Fibroblast of skin of left biceps (primary cell): ENCODE measurements around the gene DNAAF8.

Source experiments
- DNase-seq, 2 experiments: peaks; one replicate each; pipeline ENCODE4 v3.0.0-alpha.2; 2013; ENCODE audit warnings: low read depth in 2 of 2

Gene DNAAF8

DNA sequence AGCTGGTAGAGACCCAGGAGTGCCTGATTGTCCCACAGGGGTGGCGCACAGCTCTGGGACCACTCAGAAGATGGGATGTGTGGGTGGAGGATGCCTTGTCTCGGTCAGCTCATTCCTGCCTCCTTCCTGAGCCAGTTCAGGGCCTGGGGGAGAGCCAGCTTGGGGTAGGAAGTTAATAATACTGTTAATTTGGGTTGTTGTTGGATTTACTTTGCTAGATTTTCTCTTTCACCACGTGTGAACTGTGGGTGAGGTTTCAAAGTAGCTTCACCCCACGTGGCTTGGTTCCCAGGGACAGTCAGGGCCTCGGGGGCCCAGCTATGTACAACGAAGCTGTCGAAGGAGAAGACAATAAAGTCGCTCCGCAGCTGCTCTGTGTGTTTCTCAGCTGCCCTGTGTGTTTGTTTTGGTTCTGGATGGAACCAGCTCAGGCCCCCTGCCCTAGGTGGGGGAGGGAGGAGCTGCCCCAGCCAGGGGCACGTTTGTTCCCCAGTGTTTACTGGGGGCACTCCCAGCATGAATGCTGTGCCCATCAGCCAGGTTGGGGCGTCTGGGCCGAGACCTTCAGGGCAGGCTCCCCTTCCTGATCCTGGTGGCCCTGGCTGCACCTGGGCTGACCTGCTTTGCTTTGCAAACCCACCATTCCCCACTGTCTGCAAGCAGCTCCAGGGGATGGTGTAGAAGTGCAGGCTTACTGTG is 38.7 kb upstream of the DNAAF8 start:
- no peak for DNase-seq

DNA sequence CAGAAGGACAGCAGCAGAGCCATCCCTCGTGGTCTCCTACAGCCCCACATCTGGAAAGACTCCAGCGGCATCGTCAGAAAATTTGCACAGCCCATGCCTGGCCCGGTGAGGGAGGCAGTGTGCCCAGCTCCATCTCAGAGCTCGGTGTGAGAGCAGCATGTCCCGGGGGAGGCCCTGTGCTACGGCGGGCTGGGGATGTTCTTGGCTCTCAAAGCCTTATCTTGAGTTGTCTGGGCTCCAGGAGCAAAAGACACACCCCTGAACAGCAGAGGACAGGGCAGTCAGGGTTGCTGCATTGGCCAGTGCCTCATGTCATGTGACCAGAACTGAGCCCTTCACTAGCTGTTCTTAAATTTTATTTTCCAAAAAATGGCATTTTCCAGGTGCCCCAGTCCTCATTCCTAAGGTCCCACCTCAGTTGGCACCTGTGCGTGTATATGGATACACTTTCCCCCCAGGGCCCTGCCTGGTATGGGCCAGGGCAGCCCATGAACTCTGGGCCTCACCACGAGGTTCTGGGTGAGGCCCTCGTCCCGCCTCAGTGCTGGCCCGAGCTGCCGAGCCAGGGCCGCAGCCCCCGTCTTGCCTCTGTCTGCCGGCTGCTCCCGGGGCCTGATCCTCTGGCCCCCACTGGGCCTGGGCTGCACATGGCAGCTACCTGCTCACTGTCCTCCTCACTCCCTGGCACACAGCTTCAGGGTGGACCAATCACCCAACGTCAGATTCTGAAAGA is 38.0 kb upstream of the DNAAF8 start:
- DNase-seq = no peak

DNA sequence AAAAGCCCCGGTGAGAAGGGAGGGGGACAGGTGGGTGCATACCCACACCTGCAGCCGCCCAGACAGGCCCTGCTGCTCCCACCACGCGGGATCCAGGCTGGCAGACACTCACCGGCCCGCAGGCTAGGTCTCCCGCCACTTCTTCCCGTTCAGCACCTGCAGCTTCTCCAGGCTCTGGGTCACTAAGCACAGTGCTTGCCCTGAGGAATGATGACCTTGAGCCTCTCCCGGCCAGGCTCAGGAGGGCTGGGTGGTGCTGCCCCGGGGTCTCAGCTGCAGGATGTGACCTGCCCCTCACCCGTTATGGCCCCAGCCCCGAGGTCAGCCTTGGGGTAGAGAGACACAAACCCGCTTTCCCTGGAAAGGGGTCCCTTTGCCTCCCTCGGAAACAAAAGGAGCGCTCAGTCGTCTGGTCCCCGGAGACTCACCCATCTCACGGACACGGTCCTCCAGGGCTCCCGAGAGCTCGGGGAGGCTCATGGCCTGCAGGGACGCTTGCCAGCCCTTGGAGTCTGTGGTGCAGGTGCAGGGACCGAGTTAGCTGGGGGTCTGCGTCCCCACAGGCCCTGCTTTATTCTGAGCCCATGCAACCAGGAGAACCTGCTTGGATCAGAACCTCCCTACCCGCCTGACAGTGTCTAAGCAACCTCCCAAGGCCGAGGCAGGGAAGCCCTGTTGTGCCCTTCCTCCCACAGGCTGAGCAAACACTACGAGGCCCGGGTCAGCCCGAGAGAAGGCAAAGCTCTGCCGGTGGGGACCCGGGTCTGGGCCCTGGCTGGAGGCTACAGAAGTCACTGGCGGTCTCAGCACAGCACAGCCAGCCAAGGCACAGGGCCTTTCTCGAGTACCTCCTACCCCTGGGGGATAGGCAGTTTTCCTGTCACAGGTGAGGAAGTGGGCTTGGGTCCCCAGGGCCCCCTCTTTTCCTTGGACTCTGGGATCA is 37.2 kb upstream of the DNAAF8 start:
- DNase-seq = no peak

DNA sequence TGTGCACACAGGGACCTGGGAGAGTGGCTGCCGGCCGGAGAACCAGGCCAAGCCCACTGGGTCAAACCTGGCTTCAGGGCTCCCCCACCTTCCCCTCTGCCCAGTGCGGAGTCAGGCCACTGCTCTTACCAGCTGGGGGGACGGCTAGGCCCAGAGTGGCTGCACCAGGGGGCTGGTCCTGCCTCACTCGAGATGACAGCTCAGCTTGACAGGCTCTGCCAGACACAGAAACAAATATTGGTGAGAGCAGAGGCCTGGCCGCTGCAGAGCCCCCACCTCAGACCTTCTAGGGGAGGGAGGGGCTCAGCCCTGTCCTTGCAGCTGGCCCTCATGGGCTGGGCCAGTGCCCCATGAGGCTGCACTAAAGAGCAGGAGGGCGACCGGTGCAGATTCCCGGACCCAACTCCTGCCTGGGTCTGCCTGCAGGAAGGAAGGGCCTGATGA is 36.5 kb upstream of the DNAAF8 start:
- DNase-seq = no peak

DNA sequence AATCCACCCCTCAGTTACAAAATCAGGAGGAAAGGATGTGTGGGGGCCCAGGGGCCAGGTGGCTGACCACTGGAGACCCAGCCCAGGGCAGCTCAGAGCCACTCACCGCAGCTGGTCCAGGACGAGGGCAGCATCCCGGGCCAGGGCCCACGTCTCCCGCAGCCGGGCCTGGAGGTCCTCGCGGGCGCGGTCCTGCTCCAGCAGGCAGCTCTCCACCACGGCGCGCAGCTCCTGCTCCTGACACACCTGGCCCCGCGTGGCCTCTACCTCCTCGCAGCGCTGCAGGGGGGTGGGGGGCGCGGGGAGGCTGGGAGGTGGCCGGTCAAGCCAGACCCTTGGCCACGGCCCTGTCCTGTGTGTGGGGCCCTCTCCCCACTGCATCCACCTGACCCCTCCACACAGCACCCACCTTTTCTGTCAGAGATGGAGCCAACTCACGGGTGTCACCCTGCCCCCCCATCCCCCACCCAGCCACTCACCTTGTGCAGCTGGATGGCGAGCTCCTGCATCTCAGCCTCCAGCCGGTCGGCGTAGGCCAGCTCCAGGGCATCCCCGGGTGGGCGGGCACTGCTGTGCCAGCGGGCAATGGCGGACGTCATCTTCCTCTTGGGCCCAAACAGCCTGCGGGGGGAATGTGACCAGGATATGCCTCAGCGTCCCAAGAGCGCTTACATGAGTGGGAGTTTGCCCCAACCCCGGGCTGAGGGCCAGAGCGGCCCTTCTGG is 35.9 kb upstream of the DNAAF8 start:
- no peak for DNase-seq

DNA sequence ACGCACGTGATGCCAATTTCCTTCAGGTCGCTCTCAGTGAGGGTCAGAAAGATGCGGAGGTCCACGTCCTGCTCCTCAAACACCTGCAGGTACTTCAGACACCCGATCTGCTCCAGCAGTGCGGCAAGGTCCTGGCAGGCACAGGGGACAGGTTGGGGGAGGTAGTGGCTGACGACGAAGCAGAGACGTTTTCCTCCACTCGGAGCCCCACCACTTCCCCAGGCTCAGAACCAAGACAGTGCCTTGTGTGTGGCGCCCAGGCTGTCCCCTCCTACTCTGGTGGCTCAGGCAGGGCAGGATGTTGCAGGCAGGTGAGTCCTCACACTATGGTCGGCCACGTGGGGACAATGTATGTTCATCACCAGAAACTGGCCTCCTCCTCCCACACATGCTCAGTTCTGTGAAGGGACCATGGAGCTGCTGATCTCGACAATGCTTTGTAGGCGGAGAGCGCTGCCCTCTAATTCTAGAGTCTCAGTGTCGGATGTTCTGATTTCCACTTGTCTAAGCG is 35.2 kb upstream of the DNAAF8 start:
- no peak for DNase-seq

DNA sequence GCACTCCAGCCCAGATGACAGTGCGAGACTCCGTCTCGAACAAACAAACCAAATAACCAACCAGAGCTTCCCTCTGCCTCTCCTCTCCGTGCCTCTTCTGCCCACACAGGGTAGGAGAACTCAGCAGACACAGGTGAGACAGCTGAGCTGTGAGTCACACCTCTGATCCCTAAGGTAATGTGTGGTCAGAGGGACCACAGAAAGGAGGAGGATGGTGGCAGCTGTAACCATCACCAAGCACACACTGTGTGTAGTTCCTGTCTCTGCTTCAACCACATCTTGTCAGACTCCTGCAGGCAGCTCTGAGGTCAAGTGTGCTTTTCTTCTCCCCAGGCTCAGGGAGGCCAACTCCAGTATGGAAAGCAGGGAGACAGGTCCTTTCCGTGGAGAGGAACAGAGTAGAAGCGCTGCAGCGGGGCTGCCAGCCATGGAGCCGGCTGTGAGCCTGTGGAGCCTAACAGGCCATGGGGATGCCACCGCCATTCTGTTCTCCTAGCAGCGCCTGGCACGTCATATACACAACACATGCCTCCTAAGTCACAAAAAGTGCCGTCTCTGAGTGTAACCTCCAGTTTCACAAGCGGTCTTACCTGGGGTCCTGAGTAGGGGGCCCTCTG is 33.8 kb upstream of the DNAAF8 start:
- DNase-seq = no peak

DNA sequence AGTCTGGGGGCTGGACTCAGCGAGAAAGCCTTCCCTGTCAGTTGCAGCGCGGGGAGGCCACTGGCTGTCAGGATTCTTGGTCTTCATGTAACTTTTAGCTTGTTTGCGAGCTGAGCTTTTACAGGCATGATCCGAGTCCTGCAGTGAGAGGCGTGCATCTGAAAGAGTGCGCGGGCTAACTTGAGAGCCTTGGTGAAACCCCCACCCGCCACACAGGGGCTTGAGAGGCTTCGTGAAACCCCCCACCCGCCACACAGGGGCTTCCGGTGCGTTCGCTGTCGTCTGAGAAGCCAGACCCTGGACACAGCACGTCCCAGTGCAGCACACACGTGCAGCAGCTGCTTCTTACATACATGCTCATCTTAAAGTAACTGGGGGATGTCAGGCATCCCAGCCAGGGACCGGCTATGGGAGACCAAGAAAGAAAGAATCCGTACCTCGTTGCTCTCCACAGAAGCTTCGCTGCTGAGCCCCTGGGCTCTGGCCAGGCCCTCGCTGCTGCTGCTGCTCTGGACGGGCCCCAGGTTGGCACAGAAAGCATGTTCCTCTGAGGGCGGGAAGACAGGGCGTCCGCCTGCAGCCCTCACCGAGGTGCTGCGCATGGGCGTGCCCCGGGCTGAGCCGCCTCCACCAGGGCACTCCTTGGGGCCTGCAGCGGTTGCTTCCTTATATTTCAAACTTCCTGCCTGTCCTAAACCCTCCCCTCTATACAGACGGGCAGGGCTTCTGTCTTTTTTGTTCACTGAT is 33.2 kb upstream of the DNAAF8 start:
- DNase-seq = no peak

DNA sequence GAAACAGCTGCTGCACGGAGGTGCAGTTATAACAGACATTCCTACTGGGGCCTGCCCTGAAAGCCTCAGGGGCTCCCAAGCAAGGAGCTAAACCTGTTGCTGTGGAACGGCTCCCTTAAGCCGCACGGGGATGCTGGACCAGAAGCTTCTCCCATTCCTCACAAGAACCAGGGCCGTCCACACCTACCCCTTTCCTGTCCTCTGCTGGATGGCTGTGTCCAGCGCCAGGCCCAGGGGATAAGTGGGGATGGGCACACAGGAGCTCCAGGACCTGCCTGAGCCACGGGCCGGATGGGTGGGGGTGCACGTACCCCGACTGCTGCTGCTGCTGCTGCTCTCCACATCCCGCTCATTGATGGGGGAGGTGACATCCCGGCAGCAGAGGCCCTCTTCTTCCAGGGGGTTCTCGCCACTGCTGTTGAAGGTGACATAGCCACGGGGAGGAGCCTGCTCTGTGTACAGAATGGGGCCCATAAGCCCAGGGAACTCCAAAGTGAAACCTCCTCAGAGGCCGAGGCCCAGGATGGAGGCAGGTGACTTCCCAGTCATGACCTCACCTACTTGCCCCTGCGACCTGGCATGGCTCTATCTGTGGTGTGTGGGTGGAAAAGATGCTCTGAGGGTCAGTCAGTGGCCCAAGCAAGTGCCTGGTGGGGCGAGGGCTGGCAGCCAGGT is 32.4 kb upstream of the DNAAF8 start:
- no peak for DNase-seq

DNA sequence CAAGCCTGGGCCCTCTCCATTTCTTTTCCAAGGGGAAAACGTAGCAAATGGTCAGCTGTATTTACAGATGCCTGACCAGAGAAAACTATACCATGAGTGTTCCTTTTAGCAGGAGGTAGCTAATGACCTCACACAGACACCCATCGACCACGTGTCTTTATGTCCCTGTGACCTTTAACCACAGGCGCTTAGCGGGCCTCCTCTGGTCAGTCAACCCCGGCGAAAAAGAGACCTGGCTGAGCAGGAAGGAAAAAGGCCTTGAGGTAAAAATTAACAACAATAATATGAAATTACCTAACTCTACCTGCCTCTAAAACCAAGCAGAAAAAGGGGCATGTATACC is 31.9 kb upstream of the DNAAF8 start:
- DNase-seq = no peak

DNA sequence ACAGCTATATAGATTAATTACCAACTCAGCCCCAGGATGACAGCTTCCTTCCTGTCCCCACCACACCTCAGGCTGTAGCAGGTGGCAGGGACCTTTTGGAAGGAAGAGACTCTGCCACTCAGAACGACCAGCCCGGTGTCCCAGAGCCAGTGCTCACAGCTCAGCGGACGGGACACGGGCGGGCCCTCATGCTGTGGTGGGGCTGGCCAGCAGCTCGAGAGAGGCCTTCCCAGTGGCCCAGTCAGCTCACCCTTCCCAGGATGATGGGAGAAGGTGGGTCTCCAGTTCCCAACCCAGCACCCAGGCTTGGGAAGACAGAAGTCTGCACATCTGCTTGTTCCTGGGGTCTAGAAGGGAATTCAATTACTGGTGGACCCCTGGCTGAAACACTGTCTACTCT is 30.4 kb upstream of the DNAAF8 start:
- no peak for DNase-seq

DNA sequence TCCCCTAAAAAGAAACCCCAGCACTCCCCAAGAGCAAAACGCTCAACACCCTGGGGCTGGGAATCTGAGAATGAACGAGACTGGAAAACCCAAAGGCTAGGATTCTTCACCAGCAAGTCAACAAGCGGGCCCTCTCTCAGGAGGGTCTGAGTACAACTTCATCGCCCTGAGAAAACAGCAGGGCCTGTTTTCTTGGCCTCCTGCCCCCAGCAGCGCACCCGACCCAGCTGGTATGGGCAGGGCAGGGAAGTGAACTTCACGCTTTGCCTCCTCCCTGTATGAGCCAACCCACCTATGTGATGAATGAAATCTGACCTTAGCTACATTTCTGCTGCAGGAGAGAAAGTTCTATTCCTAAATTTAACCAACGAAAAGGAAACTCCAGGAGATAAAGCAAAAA is 29.8 kb upstream of the DNAAF8 start:
- no peak for DNase-seq

DNA sequence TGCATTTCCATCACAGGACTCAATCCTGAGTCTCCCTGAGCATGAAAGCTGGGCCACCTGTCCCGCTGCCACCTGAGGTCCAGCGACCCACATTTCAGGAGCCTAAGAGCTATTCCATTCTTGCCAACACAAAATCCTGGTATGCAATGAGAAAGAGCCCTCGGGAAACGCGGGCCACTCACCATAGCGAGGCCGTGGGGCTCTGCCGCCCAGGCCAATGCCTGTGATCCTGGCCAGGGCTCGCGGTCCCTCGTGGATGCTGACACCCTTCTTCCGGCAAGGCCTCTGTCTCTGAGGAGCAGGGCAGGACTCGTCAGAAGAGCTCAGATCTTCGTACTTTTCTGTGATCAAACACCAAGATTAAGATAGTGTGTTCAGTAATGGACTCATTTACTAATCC is 29.4 kb upstream of the DNAAF8 start:
- no peak for DNase-seq

DNA sequence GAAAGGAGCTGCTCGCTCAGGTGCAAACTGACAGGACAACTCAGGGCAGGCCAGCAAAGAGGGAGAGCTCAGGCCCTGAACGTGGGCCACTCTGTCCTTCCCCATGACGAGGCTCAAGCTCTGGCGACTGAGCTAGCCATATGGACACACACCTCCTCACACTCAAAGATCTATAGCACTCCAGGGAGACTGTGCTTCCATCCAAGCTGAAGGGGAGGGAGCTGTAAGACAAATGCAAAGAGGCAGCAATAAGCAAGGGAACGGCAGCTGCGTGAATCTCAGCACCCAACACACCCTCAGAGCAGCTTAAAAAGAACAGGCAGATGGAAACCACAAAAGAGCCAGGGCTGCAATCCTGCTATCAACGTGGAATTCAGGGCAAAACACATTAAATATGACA is 27.5 kb upstream of the DNAAF8 start:
- DNase-seq = no peak

DNA sequence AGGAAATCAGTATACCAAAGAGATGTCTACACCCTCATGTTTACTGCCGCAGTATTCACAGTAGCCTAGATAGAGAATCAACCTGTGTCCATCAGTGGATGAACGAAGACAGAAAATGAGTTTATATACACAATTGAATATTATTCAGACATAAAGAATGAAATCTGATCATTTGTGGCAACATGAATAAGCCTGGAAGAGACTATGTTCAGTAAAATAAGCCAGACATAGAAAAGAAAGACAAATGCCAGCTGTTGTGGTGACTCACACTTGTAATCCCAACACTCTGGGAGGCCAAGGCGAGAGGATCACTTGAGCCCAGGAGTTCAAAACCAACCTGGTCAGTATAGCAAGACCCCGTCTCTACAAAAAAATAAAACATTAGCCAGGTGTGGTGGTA is 24.9 kb upstream of the DNAAF8 start:
- no peak for DNase-seq

DNA sequence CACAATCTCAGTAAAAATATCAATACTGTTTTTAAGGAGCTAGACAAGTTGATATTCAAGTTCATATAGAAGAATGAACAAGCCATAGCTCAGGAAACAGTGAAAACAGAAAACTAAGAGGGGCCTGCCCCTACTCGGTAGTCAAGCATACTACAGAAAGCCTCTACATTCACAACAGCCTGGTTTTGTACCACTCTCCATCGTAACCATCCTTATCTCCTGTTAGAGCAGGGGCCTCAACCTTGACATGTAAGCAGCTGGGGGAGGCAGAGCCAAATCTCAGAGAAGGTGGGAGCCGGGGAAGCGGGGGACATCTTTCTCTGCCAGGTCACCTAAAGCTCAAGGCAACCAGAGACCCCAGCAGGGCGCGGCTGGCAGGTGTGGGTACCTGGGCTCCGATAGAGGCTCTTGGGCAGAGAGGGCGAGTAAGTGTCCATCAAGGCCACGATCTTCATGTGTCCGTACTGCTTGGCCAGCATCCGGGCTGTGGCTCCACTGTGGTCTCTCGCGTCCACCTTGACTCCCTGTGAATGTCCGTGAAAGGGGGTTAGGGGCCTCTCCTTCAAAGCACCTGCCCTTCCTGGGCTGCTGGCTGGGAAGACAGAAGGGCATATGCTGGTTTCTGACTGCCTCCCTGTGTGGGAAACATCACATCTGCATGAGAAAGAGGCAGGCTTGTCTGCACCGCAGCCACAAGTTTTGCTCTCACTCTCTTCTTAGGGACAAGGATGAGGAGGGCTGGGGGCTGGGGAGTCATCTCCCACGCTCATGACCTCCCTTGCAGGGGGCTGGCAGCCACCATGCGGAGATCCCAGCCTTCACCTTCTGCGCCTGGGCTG is 20.5 kb upstream of the DNAAF8 start:
- DNase-seq = no peak

DNA sequence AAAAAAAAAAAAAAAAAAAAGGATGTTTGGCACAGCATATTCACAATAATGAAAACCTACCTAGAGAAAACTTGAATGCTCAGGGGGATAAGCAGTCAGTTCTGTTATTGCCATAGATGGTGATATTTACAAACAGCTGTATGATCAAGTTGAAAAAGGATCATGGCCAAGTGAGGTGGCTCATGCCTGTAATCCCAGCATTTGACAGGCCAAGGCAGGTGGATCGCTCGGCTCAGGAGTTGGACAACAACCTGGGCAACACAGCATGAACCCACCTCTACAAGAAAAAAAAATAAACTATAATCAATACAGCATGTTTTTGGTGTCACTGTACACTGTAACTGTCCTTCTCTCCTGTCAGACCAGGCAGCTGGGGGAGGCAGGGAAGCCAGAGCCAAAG is 19.3 kb upstream of the DNAAF8 start:
- DNase-seq = no peak

DNA sequence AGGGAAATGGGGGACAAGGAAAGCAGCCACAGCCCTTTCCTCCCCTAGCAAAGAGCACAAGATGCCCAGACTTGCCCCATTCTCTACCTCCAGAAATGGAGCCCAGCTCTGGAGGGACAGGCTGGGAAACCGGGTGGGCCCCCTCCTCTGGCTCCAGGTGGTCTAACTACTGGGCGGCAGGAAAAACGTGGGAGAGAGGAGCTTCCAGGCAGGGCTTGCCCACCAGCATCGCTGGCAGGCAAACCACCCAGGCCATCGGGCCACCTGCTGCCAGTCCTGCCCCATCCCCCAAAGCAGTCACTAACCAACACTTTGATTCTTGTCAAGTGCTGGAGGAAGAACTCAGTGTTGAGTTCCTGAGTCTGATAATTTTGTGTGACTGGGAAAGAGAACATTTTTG is 15.9 kb upstream of the DNAAF8 start:
- no peak for DNase-seq
